Stomach (tissue), 9 donors: Measurements from ENCODE around the gene STK11IP. TPM values are rescaled to one million over a fixed set of nuclear protein-coding genes. Genes with fewer than 3 reads are reported as not detected.

ENCODE experiments used
- DNase-seq, 2 donors: peaks; one replicate each; pipeline versions ENCODE4 v3.0.0 to v3.0.0-alpha.2; 2013 to 2019
- H3K27ac ChIP-seq, 5 donors: fragments of 200-600 bp in 4 of 5; sonication (generic) in 4 of 5; one replicate each; pipeline ENCODE4 v1.5.1; 2013 to 2019; ENCODE audit warnings: mild to moderate bottlenecking in 1 of 5, moderate library complexity in 1 of 5
- H3K27me3 ChIP-seq, 3 donors: fragments of 200-600 bp; sonication (generic); one replicate each; pipeline ENCODE4 v1.5.1; 2017 to 2019; ENCODE audit warnings: mixed run types in 1 of 3
- H3K36me3 ChIP-seq, 4 donors: fragments of 200-600 bp; sonication (generic); 1 replicate in 3 of 4; 2 replicates in 1 of 4; pipeline ENCODE4 v1.5.1; 2016 to 2019
- H3K4me1 ChIP-seq, 4 donors: fragments of 200-600 bp; sonication (generic); one replicate each; pipeline ENCODE4 v1.5.1; 2016 to 2019
- H3K4me3 ChIP-seq, 4 donors: fragments of 200-600 bp; sonication (generic) in 3 of 4; one replicate each; pipeline ENCODE4 v1.5.1; 2016 to 2019; ENCODE audit warnings: mild to moderate bottlenecking in 1 of 4
- H3K9me3 ChIP-seq, 4 donors: fragments of 200-600 bp; sonication (generic); one replicate each; pipeline ENCODE4 v1.5.1; 2016 to 2019
- EP300 ChIP-seq: sonication (generic); formaldehyde crosslinking; IDR thresholded peaks from one replicate; pipeline ENCODE4 v1.6.1; 2017; ENCODE audit warnings: antibody characterized with exemption
- POLR2A ChIP-seq, 4 donors: fragments of 450-650 bp; IDR thresholded peaks; one replicate each; pipeline ENCODE4 v1.6.1; 2016; ENCODE audit warnings: antibody characterized with exemption in 4 of 4, control low read depth in 2 of 4, mild to moderate bottlenecking in 1 of 4, moderate library complexity in 1 of 4
- POLR2AphosphoS5 ChIP-seq, 3 donors: sonication (generic); formaldehyde crosslinking; IDR thresholded peaks; one replicate each; pipeline ENCODE4 v1.6.1; 2016; ENCODE audit warnings: antibody characterized with exemption in 3 of 3
- WGBS, 5 donors: extraction: QIAGEN DNeasy Blood & Tissue Kit in 3 of 5; methylation state at CpG; one replicate each; pipeline versions ENCODE4 v1.1.5 to v1.1.7; 2013 to 2018; 5-methylcytosine and 5-hydroxymethylcytosine counted together
- intact Hi-C: fragments of 100-400 bp; cut with DNase I; formaldehyde crosslinking; loops from one replicate; pipeline ENCODE4 v1.15.1; 2023; ENCODE audit warnings: low total_unique reads
- polyA plus RNA-seq, 3 donors: library from polyadenylated mRNA; stranded (reverse); fragments of 200-250 nt; gene quantifications; one replicate each; pipeline ENCODE4 v1.2.3, GENCODE V29; 2013
- total RNA-seq, 5 donors: library from RNA; depleted of rRNA; stranded (reverse); fragments of >200 nt; gene quantifications; one replicate each; pipeline versions ENCODE4 v1.1.0 to v1.2.3, GENCODE V29; 2014 to 2016
- TF ChIP-seq, protein P1 (sequence below), 7 experiments: fragments of 450-650 bp in 4 of 7; fragments of 200-600 bp in 3 of 7; sonication (generic) in 3 of 7; IDR thresholded peaks; one replicate each; pipeline ENCODE4 v1.5.1; 2016 to 2019; ENCODE audit warnings: antibody characterized with exemption in 7 of 7, control low read depth in 2 of 7, mild to moderate bottlenecking in 1 of 7
- donor health status: healthy with polysubstance abuse.
- donor health status: Bipolar disorder and iron deficiency.
- donor health status: healthy.

Gene STK11IP
- total and polyA plus RNA-seq, 8 donors = 6.8 to 89.5 (median 14.6) TPM

DNA sequence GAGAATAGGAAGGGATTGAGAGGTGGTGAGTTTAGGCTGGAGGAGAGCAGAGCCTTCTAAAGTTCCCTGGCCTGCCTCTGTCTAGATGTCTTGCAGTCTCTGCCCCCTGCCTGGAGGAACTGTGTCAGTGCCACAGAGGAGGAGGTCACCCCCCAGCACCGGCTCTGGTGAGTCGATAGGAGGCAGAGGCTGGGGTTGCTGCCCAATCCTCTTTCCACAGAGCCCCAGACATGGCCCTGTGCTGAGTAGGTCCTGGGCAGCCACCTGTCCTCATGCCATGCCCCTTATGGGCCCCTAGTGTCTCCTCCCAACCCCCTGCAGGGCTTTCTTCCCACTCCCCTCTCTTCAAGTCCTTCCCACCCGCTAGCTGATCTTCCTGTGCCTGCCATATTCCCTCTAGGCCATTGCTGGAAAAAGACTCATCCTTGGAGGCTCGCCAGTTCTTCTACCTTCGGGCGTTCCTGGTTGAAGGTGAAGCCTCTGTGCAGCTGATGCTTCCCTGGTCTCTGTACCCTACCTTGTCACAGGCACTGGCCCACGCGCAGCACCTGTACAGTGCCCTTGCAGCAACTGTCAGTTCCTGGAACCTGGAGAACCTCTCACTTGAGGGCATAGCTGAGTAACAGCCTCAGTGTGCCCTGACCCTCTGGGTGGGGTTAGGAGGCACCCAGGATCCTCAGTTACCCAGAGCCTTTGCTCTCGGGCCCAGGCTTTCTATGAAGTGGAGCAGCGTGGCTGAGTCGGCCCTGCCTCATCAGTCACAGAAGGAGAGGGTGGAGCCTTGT is 16.6 kb downstream of the STK11IP start:
- H3K4me3 ChIP-seq = no peak overlapping the region
- no peak for DNase-seq
- H3K4me1 ChIP-seq = no peaks in the 10 kb centered on the region
- 92 to 96% (median 93%) methylated on average over 11 of the region's 11 CpGs for WGBS, 5 donors
- no peaks in the 10 kb centered on the region for H3K9me3 ChIP-seq
- TF ChIP-seq POLR2A (IDR thresholded peaks at IDR 0.05) (no peak), EP300 (no peak), POLR2AphosphoS5 (IDR thresholded peaks at IDR 0.05) (no peak)
- TF ChIP-seq, protein P1, sequence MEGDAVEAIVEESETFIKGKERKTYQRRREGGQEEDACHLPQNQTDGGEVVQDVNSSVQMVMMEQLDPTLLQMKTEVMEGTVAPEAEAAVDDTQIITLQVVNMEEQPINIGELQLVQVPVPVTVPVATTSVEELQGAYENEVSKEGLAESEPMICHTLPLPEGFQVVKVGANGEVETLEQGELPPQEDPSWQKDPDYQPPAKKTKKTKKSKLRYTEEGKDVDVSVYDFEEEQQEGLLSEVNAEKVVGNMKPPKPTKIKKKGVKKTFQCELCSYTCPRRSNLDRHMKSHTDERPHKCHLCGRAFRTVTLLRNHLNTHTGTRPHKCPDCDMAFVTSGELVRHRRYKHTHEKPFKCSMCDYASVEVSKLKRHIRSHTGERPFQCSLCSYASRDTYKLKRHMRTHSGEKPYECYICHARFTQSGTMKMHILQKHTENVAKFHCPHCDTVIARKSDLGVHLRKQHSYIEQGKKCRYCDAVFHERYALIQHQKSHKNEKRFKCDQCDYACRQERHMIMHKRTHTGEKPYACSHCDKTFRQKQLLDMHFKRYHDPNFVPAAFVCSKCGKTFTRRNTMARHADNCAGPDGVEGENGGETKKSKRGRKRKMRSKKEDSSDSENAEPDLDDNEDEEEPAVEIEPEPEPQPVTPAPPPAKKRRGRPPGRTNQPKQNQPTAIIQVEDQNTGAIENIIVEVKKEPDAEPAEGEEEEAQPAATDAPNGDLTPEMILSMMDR (IDR thresholded peaks at IDR 0.05) = no peak
- H3K27ac ChIP-seq = no peak overlapping the region
- intact Hi-C loops = no loop called here
- no peaks in the 10 kb centered on the region for H3K27me3 ChIP-seq
- peaks cover 32 to 69% (median 64%) of the 10 kb centered on the region in 4 donors for H3K36me3 ChIP-seq

DNA sequence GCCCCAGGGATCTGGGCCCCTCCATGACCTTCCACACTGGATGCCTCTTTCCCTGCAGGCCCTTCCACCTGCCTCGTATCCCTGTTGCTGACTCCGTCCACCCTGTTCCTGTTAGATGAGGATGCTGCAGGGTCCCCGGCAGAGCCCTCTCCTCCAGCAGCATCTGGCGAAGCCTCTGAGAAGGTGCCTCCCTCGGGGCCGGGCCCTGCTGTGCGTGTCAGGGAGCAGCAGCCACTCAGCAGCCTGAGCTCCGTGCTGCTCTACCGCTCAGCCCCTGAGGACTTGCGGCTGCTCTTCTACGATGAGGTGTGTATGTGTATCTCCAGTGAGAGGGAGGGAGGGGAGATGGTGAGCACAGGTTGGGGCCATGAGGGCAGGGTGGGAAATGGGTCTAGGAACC is 17.4 kb downstream of the STK11IP start:
- no peak overlapping the region for H3K4me3 ChIP-seq
- H3K4me1 ChIP-seq = no peaks in the 10 kb centered on the region
- no peak for TF ChIP-seq POLR2AphosphoS5 (IDR thresholded peaks at IDR 0.05)
- TF ChIP-seq, protein P1 (IDR thresholded peaks at IDR 0.05) = no peak
- TF ChIP-seq POLR2A (IDR thresholded peaks at IDR 0.05) = no peak
- TF ChIP-seq EP300 = no peak
- WGBS, 5 donors = 86 to 95% (median 93%) methylated on average over 6 to 11 of the region's 11 CpGs
- intact Hi-C loops = no loop called here
- peaks cover 27 to 61% (median 57%) of the 10 kb centered on the region in 4 donors for H3K36me3 ChIP-seq
- no peaks in the 10 kb centered on the region for H3K9me3 ChIP-seq
- no peak for DNase-seq
- no peaks in the 10 kb centered on the region for H3K27me3 ChIP-seq
- H3K27ac ChIP-seq = no peak overlapping the region

DNA sequence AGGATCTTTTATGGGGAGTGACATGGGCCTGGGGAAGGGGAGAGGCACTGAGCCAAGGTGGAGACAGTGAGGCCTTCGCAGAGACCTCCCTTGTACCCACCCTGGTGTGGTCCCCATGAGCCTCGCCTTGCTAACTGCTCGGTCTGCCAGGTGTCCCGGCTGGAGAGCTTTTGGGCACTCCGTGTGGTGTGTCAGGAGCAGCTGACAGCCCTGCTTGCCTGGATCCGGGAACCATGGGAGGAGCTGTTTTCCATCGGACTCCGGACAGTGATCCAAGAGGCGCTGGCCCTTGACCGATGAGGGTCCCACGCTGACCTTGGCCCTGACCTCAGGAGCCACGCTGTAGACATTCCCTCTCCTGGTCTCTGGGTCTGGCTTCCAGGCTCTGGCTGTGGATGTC is 18.2 kb downstream of the STK11IP start:
- intact Hi-C loops = no loop called here
- TF ChIP-seq, protein P1 (IDR thresholded peaks at IDR 0.05) = no peak
- no peak for TF ChIP-seq POLR2AphosphoS5 (IDR thresholded peaks at IDR 0.05)
- no peak for TF ChIP-seq EP300
- TF ChIP-seq POLR2A (IDR thresholded peaks at IDR 0.05) = no peak
- WGBS, 5 donors = 76 to 90% (median 88%) methylated on average over 6 to 12 of the region's 12 CpGs
- no peaks in the 10 kb centered on the region for H3K27me3 ChIP-seq
- H3K36me3 ChIP-seq = peaks cover 27 to 55% (median 50%) of the 10 kb centered on the region in 4 donors
- no peak overlapping the region for H3K4me3 ChIP-seq
- no peak overlapping the region for H3K27ac ChIP-seq
- no peak for DNase-seq
- H3K4me1 ChIP-seq = no peaks in the 10 kb centered on the region
- no peaks in the 10 kb centered on the region for H3K9me3 ChIP-seq

DNA sequence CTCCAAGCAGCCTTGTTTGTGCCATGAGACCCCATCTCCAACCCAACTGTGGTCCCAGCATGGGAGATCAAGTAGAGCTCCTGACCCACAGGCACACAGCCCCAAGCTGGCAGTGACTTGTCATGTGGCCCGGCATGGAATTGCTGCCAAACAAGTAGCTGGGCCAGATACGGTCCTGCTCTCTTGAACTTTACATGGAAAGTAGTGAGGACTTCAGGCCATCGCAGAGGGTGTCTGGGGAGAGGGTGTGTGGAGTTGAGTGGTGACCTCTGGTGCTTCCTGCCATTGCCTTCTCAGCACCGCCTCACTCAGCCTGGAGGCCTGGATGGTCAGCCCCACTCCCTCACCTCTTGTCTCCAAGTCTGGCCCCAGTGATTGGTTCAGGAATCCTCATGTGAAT is 18.9 kb downstream of the STK11IP start:
- TF ChIP-seq POLR2A (IDR thresholded peaks at IDR 0.05) (no peak), POLR2AphosphoS5 (IDR thresholded peaks at IDR 0.05) (no peak), EP300 (no peak)
- TF ChIP-seq, protein P1 (IDR thresholded peaks at IDR 0.05) = no peak

More for the DNA sequence above, 18.9 kb downstream of the STK11IP start:
- 56 to 85% (median 66%) methylated on average over 4 of the region's 4 CpGs for WGBS, 5 donors
- Histone ChIP-seq H3K4me1 (no peaks in the 10 kb centered on the region), H3K36me3 (peaks cover 24 to 48% (median 43%) of the 10 kb centered on the region in 4 donors), H3K27ac (no peak overlapping the region), H3K27me3 (no peaks in the 10 kb centered on the region), H3K4me3 (no peak overlapping the region), H3K9me3 (no peaks in the 10 kb centered on the region)
- DNase-seq = no peak
- intact Hi-C loops = no loop called here
